Measurements from ENCODE around the gene LYPD6B. TPM values are rescaled to one million over a fixed set of nuclear protein-coding genes. Genes with fewer than 3 reads are reported as not detected.
A peak's percentile ranks its signal among the peaks of the same experiment; 100 is the strongest.

LYPD6B gene
- polyA plus RNA-seq, 1 donor, result 1.4 TPM

DNA sequence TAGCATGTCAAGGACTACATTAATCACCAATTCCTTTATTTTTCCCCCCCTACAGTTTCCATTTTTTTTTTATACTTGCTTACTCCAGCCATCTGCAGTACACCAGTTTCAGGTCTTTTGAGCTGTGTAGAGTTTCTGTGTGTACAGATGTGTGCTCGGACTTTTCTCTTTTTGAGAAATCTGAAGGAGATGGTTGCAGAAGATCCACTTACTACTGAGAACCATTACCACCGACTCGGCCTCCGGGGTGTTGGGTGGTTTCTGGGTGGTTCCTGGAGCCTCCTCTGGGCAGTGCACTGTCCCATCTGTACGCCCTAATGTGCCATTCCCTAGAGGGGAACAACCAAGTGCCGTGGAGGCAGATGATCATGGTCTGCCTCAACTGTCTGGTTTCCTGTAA is 15.4 kb upstream of the LYPD6B start:
- Histone ChIP-seq H3K4me1 (ENCODE audit: control insufficient read depth, insufficient read depth, low read length) (peaks cover 19% of the 10 kb centered on the region), H3K27ac (ENCODE audit: low read length) (no peak overlapping the region), H3K27me3 (ENCODE audit: control insufficient read depth, insufficient read depth, low read length) (no peaks in the 10 kb centered on the region), H3K4me3 (ENCODE audit: low read length) (no peak overlapping the region), H3K9me3 (ENCODE audit: control insufficient read depth, low read depth, low read length) (no peaks in the 10 kb centered on the region), H3K36me3 (ENCODE audit: control insufficient read depth, insufficient read depth, low read length) (no peaks in the 10 kb centered on the region)
- DNase-seq, result no peak
- 100% methylated on average over 1 of the region's 6 CpGs for WGBS (ENCODE audit: insufficient coverage, low lambda C conversion rate)

DNA sequence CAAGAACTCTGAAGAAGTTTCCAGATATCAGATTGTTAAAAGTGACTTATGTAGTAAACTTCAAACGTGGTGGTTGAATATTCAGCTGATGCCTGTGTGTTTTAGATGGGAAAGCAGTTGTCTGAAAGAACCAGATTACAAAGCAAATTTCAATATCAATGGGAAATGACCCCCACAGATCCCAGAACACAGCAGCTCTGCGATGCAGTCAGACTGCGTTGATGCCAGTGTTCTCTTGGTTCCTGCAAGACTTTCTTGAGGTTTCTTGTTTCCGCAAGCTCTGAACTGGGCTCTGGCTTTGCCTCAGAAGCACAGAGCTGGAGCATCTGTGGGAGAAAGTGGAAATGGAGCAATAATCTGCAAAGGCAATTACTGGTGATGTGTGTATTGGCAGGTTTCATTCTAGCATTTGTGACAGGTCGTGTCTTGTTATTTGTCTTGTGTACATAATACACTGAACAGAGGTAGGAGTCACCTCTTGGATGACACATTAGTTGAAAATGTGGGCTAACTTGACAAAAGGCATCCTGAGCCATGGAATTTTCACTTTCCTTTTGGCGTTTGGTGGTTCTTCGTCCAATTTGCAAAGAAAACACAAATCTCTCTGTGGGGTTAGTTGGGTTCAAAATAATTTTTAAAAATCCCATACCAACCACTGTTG is 10.8 kb upstream of the LYPD6B start:
- H3K4me3 ChIP-seq (ENCODE audit: low read length), result no peak overlapping the region
- no peaks in the 10 kb centered on the region for H3K9me3 ChIP-seq (ENCODE audit: control insufficient read depth, low read depth, low read length)
- H3K4me1 ChIP-seq (ENCODE audit: control insufficient read depth, insufficient read depth, low read length), result no peaks in the 10 kb centered on the region
- H3K27me3 ChIP-seq (ENCODE audit: control insufficient read depth, insufficient read depth, low read length), result peaks cover 5% of the 10 kb centered on the region
- no peak for DNase-seq
- no peak overlapping the region for H3K27ac ChIP-seq (ENCODE audit: low read length)
- no peaks in the 10 kb centered on the region for H3K36me3 ChIP-seq (ENCODE audit: control insufficient read depth, insufficient read depth, low read length)
- 60% methylated on average over 2 of the region's 7 CpGs for WGBS (ENCODE audit: insufficient coverage, low lambda C conversion rate)

DNA sequence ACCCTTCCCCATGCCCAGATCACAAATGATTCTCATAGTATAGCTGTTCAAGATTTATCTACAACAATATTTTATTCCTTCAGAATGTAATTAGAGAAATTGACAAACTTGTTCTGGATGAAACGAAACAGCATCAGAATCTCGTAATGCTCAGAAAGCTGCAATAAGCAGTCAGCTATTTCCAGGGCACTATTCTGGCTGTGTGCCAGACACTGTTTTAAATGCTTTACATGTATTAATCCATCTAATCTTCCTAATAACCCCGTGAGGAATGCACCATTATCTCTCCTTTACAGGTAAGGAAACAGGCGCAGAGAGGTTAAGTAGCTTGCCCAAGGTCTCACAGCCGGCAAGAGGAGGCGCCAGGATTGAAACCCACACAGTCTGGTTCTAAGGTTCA is 10.1 kb upstream of the LYPD6B start:
- H3K36me3 ChIP-seq (ENCODE audit: control insufficient read depth, insufficient read depth, low read length), result no peaks in the 10 kb centered on the region
- no peak for DNase-seq
- H3K9me3 ChIP-seq (ENCODE audit: control insufficient read depth, low read depth, low read length), result no peaks in the 10 kb centered on the region
- no CpG with 5 or more reads among the region's 6 CpGs for WGBS (ENCODE audit: insufficient coverage, low lambda C conversion rate)
- H3K27ac ChIP-seq (ENCODE audit: low read length), result no peak overlapping the region
- H3K4me1 ChIP-seq (ENCODE audit: control insufficient read depth, insufficient read depth, low read length), result no peaks in the 10 kb centered on the region
- H3K27me3 ChIP-seq (ENCODE audit: control insufficient read depth, insufficient read depth, low read length), result peaks cover 5% of the 10 kb centered on the region
- no peak overlapping the region for H3K4me3 ChIP-seq (ENCODE audit: low read length)

DNA sequence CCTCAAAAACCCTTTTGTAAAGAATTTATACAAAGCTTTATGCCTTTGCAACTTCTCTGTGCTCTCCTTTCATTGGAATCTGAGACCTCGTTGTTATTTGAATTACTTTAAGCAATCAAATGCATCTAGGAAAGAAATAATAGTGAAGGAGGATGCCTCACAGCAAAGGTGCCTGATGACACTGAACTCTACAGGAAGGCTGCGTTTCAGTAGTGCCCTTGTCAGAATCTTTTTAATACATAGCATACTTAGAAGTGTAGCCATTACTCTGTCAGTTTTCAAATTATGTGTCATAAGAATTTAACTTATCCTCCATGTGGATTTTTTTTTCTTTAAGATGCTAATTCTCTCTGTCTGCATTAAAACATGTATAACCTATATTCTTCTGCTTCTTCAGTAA is 9.6 kb upstream of the LYPD6B start:
- H3K36me3 ChIP-seq (ENCODE audit: control insufficient read depth, insufficient read depth, low read length), result no peaks in the 10 kb centered on the region
- no CpG with 5 or more reads among the region's 2 CpGs for WGBS (ENCODE audit: insufficient coverage, low lambda C conversion rate)
- H3K27ac ChIP-seq (ENCODE audit: low read length), result no peak overlapping the region
- DNase-seq, result no peak
- H3K4me3 ChIP-seq (ENCODE audit: low read length), result no peak overlapping the region
- no peaks in the 10 kb centered on the region for H3K4me1 ChIP-seq (ENCODE audit: control insufficient read depth, insufficient read depth, low read length)
- no peaks in the 10 kb centered on the region for H3K9me3 ChIP-seq (ENCODE audit: control insufficient read depth, low read depth, low read length)
- H3K27me3 ChIP-seq (ENCODE audit: control insufficient read depth, insufficient read depth, low read length), result peaks cover 5% of the 10 kb centered on the region

DNA sequence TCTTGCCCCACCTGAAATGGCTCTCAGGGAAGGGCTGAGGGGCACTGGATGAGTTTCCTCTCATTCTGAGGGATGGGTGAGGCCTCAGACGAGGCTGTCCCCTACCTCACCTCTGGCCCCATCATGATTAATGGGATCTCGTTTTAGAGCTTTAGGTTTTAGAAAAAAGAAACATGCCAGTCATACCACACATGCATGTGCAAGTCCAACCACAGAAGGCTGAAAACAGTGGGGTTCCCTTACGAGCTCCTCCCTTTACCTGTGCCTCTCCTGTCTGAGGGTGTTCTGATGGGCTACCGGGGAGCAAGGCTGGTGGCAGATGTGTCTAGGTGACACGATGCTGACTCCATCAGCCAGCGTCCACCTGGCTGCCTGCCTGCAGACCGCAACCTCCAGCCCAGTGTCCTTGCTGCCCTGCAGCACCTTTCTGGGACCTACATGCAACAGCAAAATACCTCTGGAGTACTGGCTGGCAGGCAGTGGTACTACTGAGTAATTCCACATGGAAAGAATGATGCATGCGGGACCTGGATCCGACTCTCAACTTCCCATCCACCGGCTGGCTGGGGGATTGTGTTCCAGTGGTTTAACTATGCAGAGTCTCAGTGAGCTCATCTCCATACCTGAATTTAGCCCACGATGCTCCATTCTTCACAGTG is 9.1 kb upstream of the LYPD6B start:
- Histone ChIP-seq H3K27ac (ENCODE audit: low read length) (no peak overlapping the region), H3K27me3 (ENCODE audit: control insufficient read depth, insufficient read depth, low read length) (peaks cover 5% of the 10 kb centered on the region), H3K36me3 (ENCODE audit: control insufficient read depth, insufficient read depth, low read length) (no peaks in the 10 kb centered on the region), H3K4me1 (ENCODE audit: control insufficient read depth, insufficient read depth, low read length) (no peaks in the 10 kb centered on the region), H3K4me3 (ENCODE audit: low read length) (no peak overlapping the region), H3K9me3 (ENCODE audit: control insufficient read depth, low read depth, low read length) (no peaks in the 10 kb centered on the region)
- no CpG with 5 or more reads among the region's 11 CpGs for WGBS (ENCODE audit: insufficient coverage, low lambda C conversion rate)
- DNase-seq, result no peak

DNA sequence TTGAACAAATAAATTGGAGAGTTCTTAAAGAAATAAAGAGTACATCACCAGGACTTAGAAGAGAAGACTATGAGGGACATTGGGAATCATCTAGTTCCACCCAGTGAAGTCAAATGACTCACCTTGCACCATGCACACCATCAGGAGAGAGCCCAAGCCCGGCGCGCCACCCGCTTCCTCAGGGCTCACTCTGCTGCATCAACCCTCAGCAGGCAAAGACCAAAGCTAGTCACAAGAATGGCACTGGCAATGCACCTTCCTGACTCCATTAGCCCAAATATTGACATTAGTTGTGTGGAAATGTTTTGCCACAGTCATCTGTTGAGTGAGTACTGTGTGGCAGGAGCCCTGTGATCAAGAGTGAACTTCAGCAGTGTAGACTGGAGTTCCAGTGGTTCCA is 7.1 kb upstream of the LYPD6B start:
- Histone ChIP-seq H3K4me3 (ENCODE audit: low read length) (no peak overlapping the region), H3K27ac (ENCODE audit: low read length) (no peak overlapping the region), H3K27me3 (ENCODE audit: control insufficient read depth, insufficient read depth, low read length) (peaks cover 5% of the 10 kb centered on the region), H3K4me1 (ENCODE audit: control insufficient read depth, insufficient read depth, low read length) (no peaks in the 10 kb centered on the region), H3K36me3 (ENCODE audit: control insufficient read depth, insufficient read depth, low read length) (no peaks in the 10 kb centered on the region), H3K9me3 (ENCODE audit: control insufficient read depth, low read depth, low read length) (no peaks in the 10 kb centered on the region)
- WGBS (ENCODE audit: insufficient coverage, low lambda C conversion rate), result no CpG with 5 or more reads among the region's 4 CpGs
- no peak for DNase-seq

DNA sequence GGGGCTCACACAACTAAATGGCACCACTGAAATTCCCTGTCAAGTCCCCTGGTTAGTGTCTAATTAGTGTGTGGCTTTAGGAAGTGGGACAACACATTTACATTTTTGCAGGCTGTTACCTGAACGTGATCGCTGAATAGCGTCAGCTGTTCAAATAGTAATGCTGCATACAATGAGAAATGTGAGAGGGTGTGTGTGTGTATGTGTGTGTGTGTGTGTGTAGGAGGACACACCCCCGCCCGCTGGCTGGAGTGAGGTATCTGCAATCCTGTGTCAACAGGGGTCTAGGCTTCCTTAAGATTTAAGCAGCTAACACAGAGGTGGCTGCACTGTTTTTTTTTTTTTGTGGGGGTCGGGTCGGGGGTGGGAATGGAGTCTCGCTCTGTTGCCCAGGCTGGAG is 4.8 kb upstream of the LYPD6B start:
- no peak overlapping the region for H3K4me3 ChIP-seq (ENCODE audit: low read length)
- WGBS (ENCODE audit: insufficient coverage, low lambda C conversion rate), result no CpG with 5 or more reads among the region's 8 CpGs

DNA sequence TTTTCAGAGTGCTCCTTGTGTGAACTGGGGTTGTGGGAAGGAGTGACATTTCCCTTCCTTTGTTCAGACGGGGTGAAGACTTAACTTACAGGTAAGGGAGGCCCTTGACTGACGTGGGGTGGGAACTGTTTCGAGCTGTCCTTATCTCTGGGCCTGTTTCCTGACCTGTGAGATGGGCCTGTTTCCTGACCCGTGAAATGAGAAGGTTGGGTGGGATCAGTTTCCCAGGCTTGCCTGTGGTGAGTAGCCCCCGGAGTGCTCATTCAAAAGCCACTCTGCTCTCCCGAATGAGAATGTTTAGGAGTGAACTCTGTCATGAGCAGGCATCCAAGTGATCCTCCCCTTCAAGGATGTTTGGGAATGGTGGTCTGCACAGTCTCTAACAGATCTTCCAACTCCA is 4.1 kb upstream of the LYPD6B start:
- H3K27me3 ChIP-seq (ENCODE audit: control insufficient read depth, insufficient read depth, low read length), result peaks cover 11% of the 10 kb centered on the region

More for the DNA sequence above, 4.8 kb upstream of the LYPD6B start:
- DNase-seq, result peak; percentile 23 to 39
- no peaks in the 10 kb centered on the region for H3K9me3 ChIP-seq (ENCODE audit: control insufficient read depth, low read depth, low read length)
- peaks cover 6% of the 10 kb centered on the region for H3K4me1 ChIP-seq (ENCODE audit: control insufficient read depth, insufficient read depth, low read length)
- H3K36me3 ChIP-seq (ENCODE audit: control insufficient read depth, insufficient read depth, low read length), result no peaks in the 10 kb centered on the region
- H3K27ac ChIP-seq (ENCODE audit: low read length), result no peak overlapping the region
- H3K27me3 ChIP-seq (ENCODE audit: control insufficient read depth, insufficient read depth, low read length), result peaks cover 5% of the 10 kb centered on the region

DNA sequence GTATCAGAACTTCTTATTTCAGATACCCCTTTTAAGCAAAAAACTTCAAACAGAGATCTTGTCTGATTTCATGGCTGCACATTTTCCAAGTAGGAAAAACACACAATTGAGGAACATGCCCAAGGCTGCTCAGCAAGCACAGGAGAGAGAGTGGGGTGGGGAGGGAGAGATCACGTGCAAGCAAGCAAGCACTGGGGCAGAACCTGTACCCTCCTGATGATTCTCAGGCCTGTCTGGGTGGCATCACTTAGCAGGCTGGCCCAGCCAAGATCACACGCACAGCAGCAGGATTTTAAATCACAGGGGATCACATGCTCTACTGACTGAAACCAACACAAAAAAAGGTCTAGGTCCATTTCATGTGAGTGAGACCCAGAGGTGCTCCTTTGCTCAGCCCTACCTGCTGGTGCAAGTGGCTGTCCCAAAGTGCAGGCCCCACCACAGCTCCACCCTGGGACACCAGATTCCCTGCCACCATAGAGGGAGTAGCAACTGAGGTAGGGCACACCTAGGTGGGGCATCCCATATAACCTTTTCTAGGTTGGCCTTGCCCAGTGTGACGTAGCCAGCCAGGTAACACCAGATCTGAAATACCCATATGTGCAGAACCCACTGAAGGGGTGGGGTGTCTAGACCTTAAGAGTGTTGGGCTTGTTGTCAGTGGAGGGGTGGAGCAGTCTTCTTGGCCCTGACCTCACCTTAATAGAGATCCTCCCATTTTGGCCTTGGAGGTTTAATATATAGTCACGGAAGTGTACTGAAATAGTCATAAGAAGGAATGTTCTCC is 1.8 kb upstream of the LYPD6B start:
- DNase-seq, result no peak
- H3K36me3 ChIP-seq (ENCODE audit: control insufficient read depth, insufficient read depth, low read length), result no peaks in the 10 kb centered on the region
- H3K4me3 ChIP-seq (ENCODE audit: low read length), result no peak overlapping the region
- no peaks in the 10 kb centered on the region for H3K9me3 ChIP-seq (ENCODE audit: control insufficient read depth, low read depth, low read length)
- no peak overlapping the region for H3K27ac ChIP-seq (ENCODE audit: low read length)
- peaks cover 14% of the 10 kb centered on the region for H3K27me3 ChIP-seq (ENCODE audit: control insufficient read depth, insufficient read depth, low read length)
- peaks cover 6% of the 10 kb centered on the region for H3K4me1 ChIP-seq (ENCODE audit: control insufficient read depth, insufficient read depth, low read length)
- WGBS (ENCODE audit: insufficient coverage, low lambda C conversion rate), result no CpG with 5 or more reads among the region's 4 CpGs

More for the DNA sequence above, 4.1 kb upstream of the LYPD6B start:
- peaks cover 6% of the 10 kb centered on the region for H3K4me1 ChIP-seq (ENCODE audit: control insufficient read depth, insufficient read depth, low read length)
- no CpG with 5 or more reads among the region's 6 CpGs for WGBS (ENCODE audit: insufficient coverage, low lambda C conversion rate)
- H3K36me3 ChIP-seq (ENCODE audit: control insufficient read depth, insufficient read depth, low read length), result no peaks in the 10 kb centered on the region
- no peak overlapping the region for H3K27ac ChIP-seq (ENCODE audit: low read length)
- no peak for DNase-seq
- no peak overlapping the region for H3K4me3 ChIP-seq (ENCODE audit: low read length)
- no peaks in the 10 kb centered on the region for H3K9me3 ChIP-seq (ENCODE audit: control insufficient read depth, low read depth, low read length)

DNA sequence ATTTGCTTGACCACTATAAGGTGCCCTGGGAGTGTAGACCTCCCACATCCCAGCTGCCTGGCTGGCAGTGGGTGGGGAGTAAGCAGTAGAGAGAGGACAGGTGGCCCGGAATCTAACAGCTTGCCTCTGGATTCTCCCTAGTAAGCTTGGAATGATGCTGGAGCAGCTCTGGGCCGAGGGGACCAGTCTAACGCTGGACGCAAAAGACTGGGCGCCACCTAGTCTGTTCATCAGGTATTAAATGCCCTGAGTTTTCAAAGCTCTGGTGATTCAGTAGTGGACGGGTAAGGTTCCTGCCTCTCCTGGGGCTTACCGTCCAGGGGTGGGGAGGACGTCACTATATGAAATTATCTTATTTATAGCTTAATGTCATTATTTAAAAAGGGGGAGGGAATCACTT is 648 bp upstream of the LYPD6B start:
- peaks cover 19% of the 10 kb centered on the region for H3K27me3 ChIP-seq (ENCODE audit: control insufficient read depth, insufficient read depth, low read length)
- peaks cover 6% of the 10 kb centered on the region for H3K4me1 ChIP-seq (ENCODE audit: control insufficient read depth, insufficient read depth, low read length)
- H3K27ac ChIP-seq (ENCODE audit: low read length), result no peak overlapping the region
- no peaks in the 10 kb centered on the region for H3K36me3 ChIP-seq (ENCODE audit: control insufficient read depth, insufficient read depth, low read length)
- WGBS (ENCODE audit: insufficient coverage, low lambda C conversion rate), result 80% methylated on average over 1 of the region's 8 CpGs
- peak in 1 of 2 donors; percentile 34 for DNase-seq
- H3K4me3 ChIP-seq (ENCODE audit: low read length), result peak overlapping the region; percentile 42
- no peaks in the 10 kb centered on the region for H3K9me3 ChIP-seq (ENCODE audit: control insufficient read depth, low read depth, low read length)
